Activated T-helper 1 cell treated with Interleukin-2 at 50 U/mL for 16 hours (primary cell): Measurements from ENCODE around the gene GEMIN4.
"Not testable (repeated sequence)": the region's sequence is repeated elsewhere in the genome, so short reads cannot be mapped to it uniquely, and the experiment has no call there.

Experiments used
- DNase-seq: peaks from one replicate; pipeline ENCODE4 v3.0.0-alpha.2; 2020; ENCODE audit warnings: low read depth

The GEMIN4 gene

DNA sequence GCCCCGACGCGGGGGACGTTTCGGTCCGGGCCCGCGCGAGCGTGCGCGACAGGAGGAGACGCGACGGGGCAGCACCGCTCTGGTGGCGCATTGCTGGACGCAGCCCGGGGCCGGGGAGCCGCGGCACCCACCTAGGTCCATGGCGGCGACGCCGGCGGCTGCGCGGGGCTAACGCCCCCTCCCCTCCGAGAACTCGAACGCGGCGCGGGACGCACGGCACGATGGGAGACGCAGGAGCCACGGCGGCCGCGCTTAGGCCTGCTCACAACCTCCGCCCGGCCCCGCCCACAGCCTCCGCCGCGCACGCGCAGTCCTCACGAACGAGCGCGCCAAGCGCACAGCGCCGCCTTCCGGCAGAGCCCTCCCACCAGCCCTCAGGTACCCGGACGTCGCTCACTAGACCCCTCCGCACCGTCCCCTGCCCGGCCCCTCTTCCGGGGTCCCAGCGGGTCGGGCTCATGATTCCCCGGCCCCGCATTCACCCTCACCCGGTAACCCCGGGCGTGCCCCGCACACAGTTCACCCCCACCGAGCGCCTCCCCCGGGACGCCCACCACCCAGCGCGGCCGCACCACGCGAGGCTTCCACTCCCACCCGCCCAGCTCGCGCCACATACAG lies at the start of gene GEMIN4:
TSS of gene GEMIN4 (minus strand) at position 263 of the 618 bp plus-strand sequence. CDS start at position 141, 122 bp downstream.
- DNase-seq = peak; percentile 98

DNA sequence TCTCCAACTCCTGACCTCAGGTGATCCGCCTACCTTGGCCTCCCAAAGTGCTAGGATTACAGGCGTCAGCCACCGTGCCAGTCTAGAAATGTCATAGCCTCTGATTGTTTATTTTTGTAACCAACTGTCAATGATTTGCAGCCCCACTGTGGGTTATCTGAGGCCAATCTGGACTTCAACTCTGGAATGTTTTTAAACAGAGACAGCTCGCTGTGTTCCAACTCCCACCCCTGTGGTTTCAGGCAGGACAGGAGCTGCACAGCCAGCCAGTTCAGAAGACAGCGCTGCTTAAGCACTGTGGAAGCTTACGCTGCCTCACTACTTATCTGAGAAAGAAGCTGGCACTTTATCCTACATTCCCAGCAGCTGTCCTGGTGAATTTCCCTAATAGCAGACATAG lies 49.6 kb upstream of the GEMIN4 start:
- no peak for DNase-seq

DNA sequence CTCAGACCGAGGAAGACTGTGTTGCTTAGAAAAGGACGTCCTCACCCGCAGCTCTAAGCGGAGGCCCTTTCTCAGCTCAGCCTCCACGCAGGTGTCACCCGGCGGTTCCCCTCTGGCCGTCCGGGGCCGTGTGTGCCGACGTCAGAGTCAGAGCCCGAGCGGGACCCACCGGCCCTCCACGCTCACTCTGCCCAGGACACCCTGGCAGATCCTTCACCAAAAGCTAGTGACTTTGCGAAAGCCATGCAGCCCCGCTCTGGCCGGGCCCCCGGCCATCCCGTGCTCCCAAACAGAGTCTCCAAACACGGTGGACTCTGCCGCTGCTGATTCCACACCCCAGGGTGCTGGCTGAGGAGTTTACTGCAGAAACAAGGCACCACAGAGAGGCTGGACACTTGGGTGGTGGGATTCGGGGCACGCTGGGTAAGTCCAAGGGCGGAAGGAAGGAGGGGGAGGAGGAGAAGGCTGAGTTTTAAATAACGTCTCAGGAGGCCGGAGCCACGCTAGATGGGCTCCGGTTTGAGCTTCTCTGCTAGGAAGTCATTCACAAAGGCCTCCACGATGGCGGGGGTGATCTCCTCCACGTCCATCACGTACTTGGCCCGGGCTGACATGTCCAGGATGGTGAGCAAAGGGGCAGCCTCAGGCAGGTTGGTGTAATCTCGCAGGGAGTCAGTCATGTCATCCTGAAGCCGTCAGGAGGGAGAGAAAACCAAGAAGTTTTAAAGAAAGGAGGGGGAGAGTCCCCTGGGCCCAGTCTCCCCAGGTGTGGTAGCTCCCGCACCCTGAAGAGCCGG lies 48.6 kb upstream of the GEMIN4 start:
- no peak for DNase-seq

DNA sequence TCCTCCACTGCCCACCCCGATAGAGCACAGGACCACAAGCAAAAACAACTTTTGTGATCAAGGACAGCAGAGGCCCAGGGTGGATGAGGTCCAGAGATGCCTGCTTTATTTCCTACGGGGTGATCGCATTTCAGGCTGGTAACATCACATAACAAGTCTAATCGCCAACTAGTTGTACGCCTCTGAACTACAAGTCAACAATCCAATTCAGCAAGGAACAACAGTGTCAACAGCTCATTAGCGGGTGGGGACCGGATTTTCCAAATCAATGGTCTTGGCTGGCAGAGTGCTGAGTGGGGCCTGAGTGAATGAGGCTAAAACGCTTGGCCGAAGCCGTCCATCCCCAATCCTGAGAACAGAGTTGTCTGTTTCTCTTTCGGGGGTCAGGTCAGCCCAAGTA lies 47.2 kb upstream of the GEMIN4 start:
- DNase-seq = no peak

DNA sequence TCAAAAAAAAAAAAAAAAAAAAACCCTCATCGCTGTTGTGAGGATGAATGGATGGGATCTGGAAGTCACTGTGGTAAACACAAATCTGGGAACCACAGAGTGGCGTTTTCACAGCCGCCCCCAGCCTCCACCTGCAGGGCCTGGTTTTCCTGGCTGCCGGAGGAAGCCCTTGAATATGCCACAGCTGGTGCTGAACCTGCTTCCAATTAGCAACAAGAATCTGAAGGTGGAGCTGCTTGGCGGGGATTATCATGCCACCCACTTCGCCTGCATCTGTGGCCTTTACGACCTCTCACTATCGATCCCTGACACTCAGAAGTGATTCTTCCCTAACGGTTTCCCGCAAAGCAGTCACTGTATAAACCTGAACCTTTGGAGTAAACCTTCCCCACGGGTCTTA lies 46.2 kb upstream of the GEMIN4 start:
- DNase-seq = no peak

DNA sequence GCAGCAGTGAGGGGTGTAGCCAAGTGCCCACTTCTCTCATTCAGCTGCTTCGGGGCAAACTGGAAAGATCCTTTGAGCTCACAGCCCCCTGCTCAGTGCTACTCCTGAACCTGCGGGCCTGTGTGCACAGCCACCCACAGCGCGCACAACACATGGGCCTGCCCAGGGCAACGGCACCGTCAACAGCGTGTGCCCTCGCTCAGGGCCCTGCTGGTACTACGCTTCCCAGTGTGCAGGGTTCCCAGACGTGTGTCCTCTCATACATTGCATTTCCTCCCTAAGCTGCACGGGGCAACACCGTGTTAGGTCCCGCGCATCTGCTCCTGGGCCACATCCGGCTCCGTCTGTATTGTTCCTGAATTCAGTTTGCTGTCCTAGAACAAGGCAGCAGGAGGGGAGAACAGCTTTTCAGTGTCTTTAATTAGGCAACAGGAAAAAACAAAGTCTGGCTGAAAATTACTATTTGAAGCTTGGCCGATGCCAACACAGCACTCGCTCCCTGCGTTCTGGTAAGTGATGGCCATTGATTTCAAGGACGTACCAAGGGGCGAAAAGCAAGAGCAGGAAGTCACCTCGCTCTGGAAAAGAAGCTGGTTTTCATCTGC lies 45.3 kb upstream of the GEMIN4 start:
- DNase-seq = no peak

DNA sequence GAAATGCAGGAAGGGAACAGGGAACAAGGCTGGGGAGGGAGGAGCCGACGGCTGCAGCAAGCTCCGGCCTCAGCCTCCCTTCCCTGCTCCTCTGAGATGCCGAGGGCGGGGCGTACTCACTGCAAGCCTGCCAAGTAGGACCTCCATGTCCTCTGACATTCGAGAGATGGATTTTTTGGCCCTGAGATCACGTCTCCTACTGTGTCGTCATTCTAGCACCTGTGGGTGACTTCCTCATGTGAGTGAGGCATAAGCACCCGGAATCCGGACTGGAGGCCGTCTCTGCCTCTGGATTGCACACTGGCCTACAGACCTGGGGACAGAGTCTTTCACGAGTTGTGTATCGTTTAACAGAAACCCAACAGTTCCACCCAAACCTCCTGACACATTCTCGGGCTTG lies 44.5 kb upstream of the GEMIN4 start:
- no peak for DNase-seq

DNA sequence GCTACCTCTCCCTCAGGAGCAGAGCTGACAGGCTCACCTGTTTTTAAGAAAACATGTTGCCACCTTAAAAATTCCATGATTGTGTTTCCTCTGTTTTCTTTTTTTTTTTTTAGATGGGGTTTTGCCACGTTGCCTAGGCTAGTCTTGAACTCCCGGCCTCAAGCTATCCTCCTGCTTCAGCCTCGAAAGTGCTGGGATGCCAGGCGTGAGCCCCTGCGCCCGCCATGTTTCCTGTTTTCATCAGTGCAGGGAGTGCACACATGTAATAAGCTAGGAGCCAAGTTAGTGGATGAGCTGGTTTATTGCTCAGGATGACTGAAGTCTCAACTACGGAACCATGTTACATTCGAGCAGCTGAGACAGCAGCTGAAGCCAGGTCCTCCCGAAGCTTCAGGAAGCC lies 43.7 kb upstream of the GEMIN4 start:
- DNase-seq = no peak

DNA sequence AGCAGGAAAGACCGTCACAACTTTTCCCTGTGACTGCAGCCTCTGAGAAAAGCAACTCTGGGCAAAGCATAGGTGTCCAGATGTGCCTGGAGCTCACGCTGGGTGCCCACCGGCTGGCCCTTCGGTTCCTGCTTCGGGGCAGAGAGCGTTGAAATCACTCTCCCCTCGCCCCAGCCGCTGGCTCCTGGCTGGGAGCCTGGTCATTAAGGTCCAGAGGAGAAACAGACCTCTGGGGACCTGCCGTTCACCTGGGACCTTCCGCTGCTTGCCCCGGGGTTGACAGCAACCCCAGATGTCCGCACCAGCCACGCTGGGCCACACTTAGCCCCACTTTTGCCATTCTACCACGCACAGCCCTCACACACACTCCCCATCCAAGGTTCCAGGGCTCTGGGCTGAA lies 43.2 kb upstream of the GEMIN4 start:
- no peak for DNase-seq

DNA sequence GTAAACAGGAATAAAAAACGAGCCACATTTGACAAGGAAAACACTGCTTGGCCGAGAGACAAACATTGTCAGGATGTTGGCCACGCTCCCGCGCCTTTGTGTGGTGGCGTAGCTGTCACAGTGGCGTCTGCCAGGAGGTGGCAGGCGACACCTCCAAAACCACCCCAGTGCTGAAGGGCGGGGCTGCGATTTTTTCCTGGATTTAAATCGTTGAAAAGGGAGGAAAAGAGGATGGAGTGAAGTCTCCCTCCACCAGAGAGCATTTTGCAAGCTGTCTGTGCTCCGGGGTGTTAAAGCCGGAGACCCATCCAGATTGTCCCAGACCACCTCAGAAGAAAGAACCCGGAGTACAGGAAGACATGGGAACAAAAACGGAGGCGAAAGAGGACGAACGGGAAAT lies 42.8 kb upstream of the GEMIN4 start:
- peak; percentile 14 for DNase-seq

DNA sequence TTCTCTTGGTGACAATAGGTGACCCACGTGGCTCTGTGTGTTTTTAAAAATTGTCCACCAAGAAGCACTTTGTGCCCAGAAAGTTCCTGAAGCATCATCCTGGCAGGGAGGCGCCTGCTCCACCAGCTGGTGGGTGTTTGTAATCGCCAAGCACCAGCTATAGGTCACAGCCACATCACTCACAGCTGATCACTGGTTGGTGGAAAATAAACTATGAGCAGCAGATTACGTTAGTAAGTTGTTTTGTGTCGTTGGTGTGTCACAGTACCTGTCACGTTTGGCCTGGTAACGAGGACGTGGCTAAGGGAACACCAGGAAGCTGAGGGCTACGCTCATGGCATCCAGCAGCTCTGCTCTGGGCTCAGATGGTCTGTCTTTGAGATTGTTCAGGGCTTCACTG lies 40.2 kb upstream of the GEMIN4 start:
- no peak for DNase-seq

DNA sequence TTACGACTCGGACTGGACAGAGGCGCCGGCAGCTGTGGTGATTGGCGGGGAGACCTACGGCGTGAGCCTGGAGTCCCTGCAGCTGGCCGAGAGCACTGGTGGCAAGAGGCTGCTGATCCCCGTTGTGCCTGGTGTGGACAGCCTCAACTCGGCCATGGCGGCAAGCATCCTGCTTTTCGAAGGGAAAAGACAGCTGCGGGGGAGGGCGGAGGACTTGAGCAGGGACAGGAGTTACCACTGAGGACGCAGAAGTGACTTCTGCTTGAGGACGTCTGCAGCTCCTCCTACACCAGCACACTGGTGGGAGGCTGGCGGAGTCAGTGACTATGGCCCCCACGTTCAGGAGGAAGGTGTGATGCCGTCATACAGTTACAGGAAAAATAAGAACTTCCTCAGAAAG lies 39.8 kb upstream of the GEMIN4 start:
- DNase-seq = no peak

DNA sequence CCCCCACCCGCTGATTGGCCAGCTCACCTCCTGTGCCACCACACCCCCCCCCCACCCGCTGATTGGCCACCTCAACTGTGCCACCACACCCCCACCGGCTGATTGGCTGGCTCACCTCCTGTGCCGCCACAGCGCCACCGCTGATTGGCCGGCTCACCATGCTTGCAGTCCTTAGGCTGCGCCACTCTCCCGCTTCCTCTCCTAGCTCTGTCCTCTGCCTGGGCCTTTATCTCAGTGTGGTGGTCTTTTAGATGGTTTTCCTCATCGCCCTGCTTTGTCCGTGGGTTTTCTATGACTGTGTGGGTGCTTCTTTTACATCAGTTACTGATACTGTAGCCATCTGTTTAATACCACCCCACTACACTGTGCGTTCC lies 38.8 kb upstream of the GEMIN4 start:
- not testable (repeated sequence) for DNase-seq

DNA sequence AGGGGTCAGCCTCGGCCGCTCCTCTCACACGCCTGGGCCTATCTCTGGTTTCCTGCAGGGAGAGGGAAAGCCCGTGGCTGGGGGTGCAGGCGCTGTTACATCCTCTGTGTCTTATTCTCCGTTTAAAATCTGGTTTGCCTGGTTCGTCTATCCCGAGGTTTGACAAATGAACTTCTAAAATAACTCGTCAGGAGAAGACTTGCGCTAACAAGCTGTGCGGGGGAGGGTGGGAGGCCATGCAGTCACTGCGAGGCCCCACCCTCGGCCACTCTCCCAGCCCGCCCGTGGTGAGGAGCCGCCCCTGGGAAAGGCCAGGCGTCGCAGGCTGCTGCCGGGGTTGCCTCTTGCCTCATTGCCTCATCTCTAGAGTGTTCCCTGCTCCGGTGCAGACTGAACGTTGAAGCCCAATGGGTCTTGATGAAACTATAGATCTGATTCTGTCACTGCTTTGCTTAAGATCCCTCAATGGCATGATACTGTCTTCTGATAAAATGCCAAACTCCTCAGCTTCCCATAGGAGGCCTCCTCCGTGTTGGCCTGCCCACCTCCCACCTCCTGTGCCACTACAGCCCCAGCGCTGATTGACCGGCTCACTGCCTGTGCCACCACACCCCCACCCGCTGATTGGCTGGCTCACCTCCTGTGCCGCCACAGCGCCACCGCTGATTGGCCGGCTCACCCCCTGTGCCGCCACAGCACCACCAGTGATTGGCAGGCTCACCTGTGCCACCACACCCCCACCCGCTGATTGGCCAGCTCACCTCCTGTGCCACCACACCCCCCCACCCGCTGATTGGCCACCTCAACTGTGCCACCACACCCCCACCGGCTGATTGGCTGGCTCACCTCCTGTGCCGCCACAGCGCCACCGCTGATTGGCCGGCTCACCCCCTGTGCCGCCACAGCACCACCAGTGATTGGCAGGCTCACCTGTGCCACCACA lies 38.1 kb upstream of the GEMIN4 start:
- DNase-seq = not testable (repeated sequence)

DNA sequence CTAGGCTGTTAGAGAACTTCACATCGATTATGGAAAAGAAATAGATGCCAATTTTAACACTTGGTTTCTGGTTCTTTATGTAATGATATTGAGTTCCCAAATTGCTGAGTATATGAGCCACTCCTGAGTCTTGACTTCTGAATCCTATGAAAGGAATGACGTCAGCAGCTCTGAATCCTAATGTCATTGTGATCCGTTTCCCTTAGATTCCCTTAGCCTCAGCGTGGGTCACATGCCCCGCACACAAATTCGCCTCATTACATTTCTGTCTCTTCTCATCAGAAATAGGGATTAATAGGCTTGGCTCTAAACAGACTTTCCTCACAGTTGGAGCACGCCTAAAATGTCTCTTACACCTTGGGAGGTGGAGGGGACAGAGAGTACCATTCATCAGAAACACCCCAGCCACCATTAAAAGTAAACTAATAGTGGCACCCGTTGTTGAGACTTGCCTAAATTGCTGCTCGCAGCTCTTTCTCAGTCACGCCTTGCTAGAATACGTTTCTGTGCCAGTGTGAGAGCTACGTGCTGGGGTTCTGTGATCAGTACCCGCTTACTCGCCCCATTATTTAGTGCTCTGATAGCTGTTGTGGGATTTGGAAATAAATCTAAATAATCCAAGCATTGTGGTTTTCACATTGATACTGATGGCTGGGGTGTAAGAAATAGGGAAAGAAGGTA lies 37.2 kb upstream of the GEMIN4 start:
- DNase-seq = no peak

DNA sequence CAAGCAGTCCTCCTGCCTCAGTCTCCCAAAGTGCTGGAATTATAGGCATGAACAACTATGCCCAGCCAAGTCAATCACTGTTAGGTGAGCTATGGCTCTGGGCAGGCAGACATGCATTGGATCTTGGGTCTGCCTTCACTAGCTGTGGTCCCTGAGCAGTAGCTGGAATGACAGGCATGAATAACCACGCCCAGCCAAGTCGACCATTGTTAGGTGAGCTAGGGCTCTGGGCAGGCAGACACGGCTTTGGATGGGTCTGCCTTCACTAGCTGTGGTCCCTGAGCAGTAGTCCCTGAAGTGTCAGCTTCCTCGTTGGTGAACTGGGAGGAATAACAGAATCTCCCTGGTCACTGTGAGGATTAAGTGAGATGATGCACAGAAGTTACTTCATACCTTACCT lies 36.5 kb upstream of the GEMIN4 start:
- no peak for DNase-seq

DNA sequence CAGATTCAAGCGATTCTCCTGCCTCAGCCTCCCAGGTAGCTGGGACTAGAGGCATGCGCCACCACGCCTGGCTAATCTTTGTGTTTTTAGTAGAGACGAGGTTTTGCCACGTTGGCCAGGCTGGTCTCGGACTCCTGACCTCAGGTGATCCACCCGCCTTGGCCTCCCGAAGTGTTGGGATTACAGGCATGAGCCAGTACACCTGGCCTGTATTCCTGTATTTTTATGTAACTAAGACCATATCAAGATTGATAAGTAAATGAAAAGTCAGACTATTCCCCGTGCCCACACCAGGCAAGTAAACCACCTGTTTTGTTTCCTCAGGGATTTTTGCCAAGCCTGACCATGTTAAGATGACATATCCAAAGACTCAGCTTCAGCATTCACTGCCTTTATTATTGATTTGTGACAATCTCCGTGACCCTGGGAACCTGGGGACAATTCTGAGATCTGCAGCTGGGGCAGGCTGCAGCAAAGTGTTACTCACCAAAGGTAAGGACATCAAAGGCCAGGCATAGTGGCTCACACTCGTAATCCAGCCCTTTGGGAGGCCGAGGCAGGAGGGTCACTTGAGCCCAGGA lies 35.7 kb upstream of the GEMIN4 start:
- DNase-seq = no peak

DNA sequence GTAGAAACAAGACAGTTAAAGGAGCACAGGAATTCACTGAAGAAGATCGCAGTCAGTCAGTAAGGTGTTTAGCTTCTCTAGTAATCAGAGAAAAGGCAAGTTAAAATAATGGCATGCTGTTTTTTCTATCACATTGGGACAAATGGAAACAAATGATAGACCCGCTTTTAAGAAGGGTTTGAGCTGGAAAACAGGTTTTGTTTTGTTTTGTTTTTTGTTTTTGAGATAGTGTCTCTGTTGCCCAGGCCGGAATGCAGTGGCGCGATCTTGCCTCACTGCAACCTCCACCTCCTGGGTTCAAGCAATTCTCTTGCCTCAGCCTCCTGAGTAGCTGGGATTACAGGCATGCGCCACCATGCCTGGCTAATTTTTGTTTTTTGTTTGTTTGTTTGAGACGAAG lies 33.8 kb upstream of the GEMIN4 start:
- DNase-seq = not testable (repeated sequence)

DNA sequence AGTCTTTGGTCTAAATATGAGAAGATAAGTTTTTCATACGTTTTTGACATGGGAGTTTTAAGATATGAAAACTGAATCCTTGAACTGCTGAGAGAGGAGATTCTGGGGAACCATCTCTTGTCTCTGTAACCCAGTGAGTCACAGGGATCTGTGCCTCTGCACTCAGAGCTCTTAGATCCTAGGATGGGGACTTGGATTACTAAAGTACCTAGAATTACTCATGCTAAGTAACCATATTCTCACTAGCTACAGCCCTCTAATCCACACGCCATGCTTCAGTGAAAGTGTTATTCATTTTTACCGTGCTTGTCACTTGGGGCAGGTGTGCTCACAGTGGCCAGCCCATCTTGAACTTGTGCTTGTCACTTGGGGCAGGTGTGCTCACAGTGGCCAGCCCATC lies 32.1 kb upstream of the GEMIN4 start:
- DNase-seq = no peak

DNA sequence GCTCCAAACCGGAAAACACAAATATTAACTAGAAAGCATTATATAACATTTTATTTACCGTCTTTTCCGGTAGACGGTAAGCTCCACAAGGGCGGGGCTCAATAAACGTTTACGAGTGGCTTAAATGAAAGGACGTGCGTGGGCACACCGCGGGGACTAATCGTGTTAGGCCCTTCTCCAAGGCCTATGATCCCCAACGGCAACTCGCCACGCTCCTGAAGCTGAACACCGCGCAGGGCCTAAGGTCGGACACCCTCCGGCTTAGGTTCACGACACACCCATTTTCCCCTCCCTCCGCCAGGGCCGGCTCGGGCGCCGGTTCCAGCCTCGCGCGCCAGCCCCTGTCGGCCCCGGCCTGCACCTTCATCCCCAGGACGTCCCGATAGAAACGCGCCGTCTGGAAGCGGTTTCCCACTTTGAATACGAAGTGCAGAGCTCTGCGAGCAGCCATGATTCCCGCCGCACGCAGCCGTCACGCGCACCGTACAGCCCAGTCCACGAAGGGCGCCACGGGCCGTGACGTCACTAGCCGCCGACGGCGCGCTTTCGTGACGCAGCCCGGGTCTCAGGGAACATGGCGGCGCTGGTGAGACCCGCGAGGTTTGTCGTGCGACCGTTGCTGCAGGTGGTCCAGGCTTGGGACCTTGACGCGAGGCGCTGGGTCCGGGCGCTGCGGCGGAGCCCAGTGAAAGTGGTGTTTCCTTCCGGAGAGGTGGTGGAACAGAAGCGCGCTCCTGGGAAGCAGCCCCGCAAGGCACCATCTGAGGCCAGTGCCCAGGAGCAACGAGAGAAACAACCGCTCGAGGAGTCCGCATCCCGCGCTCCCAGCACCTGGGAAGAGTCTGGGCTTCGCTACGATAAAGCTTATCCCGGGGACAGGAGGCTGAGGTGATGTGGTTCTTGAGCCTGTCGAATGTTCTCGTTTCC lies 30.0 kb upstream of the GEMIN4 start, which contains the start of the genes GLOD4 and MRM3:
TSS of gene GLOD4 (minus strand) at position 476 of the 927 bp plus-strand sequence. CDS start at position 451, 25 bp downstream.
TSS of gene MRM3 (plus strand) at position 549 of the 927 bp plus-strand sequence. CDS start at position 575, 26 bp downstream.
- DNase-seq = peak; percentile 92
